Dermis blood vessel endothelial cell (primary cell): ENCODE results near the gene CAMK1D. TPM values are rescaled to one million over a fixed set of nuclear protein-coding genes. Genes with fewer than 3 reads are reported as not detected.
"Not testable (repeated sequence)": the region's sequence is repeated elsewhere in the genome, so short reads cannot be mapped to it uniquely, and the experiment has no call there.

ENCODE experiments used
- DNase-seq: peaks from one replicate; pipeline ENCODE4 v3.0.0; 2010
- total RNA-seq: library from RNA; depleted of rRNA; stranded (reverse); fragments of >200 nt; gene quantifications from 2 replicates; pipeline ENCODE4 v1.2.3, GENCODE V29; 2014

CAMK1D gene
- total RNA-seq = 0.85 and 3.2 TPM in 2 replicates

DNA sequence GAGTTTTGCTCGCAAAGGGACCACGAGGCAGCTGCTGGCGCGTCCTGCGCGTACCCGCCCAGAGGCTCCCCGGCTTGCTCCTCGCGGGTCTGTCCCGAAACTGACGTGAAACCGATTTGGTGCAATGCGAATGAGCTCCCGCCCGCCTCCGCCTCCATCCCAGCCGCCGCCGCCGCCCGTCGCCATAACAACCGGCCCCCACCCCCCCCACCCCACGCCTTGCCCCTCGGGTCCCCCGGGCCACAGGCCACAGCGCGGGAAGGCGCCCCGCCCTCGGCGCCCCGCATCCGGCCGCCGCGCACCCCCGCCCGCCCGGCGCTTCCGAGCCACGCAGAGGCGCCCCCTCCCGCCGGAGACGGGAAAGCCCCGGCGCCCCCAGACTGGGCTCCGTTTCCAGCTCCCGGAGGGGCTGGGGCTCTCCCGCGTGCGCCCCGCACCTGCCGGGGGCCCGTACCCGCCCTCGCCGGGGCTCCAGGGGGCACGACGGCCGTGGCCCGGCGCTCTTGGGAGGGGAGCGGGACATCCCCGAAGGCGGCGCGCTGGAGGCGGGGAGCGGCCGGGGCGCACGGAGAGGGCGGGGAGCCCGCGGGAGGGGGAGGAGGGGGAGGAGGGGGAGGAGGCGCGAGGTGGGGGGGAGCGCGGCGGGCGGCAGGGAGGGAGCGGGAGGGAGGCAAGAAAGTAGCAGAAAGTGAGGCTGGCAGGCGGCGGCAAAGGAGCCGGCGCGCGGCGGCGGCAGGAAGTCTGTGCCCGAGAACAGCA, at the start of gene CAMK1D:
TSS of gene CAMK1D (plus strand) at position 678 of the 759 bp plus-strand sequence.
- DNase-seq = peak; percentile 55

DNA sequence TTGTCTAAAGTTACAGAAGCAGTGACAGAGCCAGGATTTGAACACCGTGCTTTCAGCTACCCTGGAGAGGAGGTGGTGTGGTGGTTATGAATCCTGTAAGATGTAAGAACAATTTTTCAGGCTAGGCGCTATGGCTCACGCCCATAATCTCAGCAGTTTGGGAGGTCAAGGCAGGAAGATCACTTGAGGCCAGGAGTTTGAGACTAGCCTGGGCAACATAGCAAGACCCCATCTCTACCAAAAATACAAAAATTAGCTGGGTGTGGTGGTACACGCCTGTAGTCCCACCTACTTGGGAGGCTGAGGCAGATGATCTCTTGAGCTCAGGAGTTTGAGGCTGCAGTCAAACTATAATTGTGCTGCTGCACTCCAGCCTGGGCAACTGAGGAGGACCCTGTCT, 48.3 kb upstream of the CAMK1D start:
- DNase-seq = not testable (repeated sequence)

DNA sequence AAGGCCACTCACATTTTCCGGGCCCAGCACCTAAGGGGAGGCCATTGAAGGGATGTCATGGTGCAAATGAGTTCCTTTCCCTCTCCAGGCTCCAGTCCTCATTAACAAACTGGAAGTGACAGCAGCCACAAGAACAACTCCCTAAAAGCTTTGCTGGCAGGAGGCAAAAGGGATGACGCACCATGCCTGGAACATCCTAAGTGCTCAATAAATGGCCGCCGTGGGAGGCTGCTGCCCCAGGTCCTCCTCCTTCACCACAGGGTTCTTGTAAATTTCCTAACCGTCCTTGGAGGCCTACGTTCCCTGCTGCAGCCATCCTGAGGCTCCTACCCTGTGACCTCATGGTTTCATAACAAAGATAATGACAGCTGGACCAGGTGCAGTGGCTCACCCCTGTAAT, 41.3 kb upstream of the CAMK1D start:
- no peak for DNase-seq

DNA sequence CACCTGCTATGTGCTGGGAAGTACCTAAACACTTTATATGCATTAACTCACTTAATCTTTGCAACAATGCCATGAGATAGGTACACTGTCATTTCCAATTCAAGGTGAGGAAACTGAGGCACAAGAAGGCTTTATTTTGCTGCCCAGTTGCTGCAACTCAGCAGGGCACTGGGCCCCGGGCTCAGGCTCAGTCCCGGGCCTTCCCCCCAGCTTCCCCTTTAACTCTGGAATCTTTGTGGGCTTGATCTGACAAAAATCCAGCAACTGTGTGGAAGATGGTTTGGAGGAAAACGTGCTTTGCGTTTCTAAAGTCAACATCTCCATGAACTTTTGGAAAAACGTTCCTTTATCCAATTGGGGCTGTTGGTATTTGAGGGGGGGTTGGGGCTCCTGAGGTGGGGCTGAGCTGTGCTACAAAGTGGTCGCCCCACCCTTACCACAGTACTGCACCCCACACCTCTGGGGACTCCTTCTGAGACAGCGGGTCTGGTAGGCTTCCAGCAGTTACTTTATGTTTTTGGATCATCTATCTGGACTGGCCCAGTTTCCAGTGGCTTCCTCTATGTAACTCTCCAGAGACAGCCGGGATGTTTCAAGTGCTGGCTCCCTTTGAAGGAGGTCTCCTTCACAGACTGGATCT, 40.5 kb upstream of the CAMK1D start:
- no peak for DNase-seq

DNA sequence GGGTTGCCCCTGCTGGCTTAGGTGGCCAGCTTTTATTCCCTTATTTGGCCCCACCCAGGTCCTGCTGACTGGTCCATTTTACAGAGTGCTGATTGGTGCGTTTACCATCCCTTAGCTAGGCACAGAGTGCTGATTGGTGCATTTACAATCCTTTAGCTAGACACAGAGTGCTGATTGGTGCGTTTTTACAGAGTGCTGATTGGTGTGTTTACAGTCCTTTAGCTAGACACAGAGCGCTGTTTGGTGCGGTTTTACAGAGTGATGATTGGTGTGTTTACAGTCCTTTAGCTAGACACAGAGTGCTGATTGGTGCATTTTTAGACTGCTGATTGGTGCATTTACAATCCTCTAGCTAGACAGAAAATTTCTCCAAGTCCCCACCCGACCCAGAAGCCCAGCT, 39.6 kb upstream of the CAMK1D start:
- not testable (repeated sequence) for DNase-seq

DNA sequence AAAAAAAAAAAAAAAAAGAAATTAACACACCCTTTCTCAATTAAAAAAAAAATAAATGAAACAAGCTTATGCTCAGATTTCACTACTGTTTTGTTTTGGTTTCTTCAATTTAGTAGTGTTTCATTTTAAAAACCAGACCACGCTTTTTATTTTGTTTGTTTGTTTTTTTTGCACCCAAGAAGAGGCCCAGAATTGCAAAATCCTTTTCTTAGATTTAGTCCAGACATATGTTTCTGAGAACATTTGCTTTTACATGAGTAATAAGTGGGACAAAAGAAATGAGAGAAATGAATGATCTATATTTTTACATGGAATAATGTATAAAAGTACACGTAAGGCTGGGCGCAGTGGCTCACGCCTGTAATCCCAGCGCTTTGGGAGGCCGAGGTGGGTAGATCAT, 34.5 kb upstream of the CAMK1D start:
- DNase-seq = no peak

DNA sequence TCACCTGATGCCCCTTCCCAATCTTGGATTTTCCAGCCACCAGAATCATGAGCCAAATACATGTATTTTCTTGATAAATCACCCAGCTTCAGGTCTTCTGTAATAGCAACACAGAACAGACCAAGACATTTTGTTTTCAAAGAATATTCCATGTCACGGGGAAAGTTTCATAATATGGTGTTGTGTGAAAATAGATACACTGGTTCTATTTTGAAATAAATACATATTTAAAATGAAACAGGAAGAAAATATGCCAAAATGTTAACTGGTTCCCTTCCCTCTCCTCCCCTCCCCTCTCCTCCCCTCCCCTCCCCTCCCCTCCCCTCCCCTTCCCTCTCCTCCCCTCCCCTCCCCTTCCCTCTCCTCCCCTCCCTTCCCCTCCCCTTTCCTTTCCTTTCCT, 30.3 kb upstream of the CAMK1D start:
- no peak for DNase-seq

DNA sequence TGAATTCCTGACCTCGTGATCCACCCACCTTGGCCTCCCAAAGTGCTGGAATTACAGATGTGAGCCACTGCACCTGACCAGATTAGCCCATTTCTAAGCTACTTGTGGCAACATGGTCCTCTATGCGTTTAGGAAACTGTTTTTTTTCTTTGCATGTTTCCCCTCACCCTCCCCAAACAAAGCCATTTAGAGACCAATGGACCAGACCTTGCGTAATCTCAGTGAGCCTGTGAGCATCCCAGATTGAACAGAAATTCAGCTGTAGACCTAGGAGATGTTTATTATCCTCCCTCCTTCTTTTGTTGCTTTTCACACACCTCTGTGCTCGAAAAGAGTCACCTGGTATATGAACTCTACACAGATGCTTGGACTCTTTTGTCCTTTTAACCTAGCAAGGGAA, 28.5 kb upstream of the CAMK1D start:
- no peak for DNase-seq

DNA sequence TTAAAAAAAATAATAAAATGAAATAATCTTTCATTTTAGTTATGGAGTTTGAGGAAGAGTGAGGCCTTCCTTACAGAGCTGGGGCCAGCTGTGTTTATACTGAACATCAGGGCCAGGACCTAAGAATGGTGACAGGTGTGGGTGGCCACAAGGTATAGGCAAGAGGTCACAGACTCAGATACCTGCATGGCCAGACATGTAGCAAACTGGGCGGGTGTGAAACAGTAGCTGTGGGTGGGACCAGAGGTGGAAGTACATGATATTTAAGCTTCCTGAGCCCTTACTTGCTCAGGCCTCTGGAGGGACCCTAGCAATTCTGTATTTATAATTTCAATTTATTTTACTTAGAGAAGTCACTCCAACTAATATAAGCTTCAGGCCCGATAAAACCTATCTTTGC, 27.7 kb upstream of the CAMK1D start:
- no peak for DNase-seq

DNA sequence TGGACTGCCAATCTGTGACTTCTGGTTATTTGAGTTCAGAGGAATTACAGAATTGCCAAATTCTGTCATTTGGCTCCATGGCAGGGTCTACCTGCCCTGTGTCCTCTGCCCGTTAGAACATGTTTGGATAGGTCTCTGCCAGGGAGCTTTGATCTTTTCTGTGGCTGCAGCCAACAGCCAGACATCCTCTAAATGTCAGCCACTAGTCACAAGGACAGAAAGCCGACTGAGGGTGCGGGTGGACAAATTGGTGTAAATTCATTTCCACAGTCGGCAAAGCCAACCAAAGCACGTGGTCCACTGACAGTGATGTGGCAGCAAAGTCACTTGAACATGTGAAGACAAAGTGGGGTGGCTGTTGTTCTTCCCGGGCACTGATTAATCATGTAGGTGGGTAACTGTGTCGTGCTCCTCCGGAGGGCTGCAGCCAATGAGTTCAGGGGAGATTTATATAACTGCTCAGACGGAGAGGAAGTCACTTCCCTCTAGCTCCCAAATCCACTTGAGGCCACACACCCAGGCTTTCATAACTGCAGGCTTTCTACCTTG, 26.7 kb upstream of the CAMK1D start:
- DNase-seq = no peak

DNA sequence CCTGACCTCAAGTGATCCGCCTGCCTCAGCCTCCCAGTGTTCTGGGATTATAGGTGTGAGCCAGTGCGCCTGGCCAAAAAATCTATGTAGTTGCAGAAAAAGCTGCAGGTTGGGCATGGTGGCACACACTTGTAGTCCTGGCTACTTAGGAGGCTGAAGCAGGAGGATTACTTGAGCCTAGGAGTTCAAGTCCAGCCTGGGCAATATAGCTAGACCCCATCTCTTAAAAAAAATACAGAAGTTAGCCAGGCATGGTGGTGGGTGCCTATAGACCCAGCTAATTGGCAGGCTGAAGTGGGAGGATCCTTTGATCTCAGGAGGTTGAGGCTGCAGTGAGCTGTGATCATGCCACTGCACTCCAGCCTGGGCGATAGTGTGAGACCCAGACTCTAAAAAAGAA, 24.8 kb upstream of the CAMK1D start:
- DNase-seq = no peak

DNA sequence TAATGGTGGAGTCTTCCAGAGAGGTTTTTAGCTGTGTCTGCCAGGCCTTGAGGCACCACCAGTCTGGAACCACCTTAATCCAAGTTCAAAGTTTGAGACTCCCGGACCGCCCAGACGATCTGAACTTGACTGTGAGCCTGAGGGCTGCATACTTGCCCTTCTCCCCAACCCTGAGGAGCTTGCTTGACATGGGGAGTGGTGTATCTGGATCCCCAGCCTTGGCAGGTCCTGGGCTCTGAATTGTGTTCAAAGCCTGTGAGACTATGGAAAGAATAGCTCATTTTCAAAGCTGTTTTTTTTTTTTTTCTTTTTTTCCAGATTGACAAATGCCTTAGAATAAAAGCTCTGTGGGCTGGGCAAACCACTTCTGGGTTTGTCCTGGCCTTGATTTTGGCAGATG, 22.3 kb upstream of the CAMK1D start:
- no peak for DNase-seq

DNA sequence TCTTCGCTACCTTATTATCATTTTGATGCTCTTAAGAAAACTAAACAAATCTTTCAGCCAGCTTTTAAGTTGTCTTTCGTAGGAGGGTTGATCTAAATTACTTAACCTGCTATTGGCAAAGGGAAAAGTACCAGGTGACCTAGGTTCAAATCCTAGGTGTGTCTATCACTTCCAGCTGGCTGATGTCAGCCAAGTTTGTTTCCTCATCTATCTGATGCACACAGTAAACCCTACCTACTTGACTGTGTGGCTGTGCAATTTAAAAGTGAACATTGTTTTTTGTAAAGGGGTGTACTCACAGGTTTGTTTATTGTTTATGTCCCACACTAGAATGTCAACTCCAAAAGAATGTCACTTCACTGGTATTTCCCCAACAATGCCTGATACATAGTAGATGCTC, 21.9 kb upstream of the CAMK1D start:
- no peak for DNase-seq

DNA sequence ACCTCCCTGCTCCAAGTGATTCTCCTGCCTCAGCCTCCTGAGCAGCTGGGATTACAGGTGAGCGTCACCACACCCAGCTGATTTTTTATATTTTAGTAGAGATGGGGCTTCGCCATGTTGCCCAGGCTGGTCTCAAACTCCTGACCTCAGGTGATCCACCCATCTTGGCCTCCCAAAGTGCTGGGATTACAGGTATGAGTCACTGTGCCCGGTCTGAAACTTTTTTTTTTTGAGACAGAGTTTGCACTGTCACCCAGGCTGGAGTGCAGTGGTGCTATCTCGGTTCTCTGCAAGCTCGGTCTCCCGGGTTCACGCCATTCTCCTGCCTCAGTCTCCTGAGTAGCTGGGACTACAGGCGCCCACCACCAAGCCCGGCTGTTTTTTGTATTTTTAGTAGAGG, 21.0 kb upstream of the CAMK1D start:
- DNase-seq = not testable (repeated sequence)

DNA sequence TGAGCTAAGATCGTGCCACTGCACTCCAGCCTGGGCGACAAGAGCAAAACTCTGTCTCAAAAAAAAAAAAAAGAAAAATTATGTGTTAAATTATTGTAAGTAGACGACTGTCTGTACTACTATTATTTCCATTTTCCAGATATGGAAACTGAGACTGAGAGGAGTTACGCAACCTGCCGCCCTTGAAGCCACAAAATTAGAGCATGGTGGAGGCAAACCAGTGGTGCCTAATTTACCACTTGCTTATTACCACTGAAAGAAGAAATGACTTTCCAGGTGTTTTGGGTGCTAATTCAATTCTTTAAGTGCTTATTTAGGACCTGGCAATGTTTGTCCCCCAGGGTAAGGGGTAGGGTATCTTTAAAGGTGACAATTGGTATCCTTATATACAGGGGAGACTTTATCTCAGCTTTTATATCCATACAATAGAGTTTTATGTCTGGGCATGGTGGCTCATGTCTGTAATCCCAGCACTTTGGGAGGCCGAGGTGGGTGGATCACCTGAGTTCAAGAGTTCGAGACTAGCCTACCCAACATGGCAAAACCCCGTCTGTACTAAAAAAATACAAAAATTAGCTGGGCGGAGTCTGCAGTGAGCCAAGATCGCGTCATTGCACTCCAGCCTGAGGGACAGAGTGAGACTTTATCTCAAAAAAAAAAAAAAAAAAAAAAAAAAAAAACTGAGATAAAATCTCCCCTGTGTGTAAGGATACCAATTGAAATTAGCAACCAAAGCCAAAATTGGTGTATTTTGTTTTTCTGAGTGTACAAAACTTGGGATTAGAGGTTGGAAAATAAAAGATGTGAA, 16.6 kb upstream of the CAMK1D start:
- no peak for DNase-seq

DNA sequence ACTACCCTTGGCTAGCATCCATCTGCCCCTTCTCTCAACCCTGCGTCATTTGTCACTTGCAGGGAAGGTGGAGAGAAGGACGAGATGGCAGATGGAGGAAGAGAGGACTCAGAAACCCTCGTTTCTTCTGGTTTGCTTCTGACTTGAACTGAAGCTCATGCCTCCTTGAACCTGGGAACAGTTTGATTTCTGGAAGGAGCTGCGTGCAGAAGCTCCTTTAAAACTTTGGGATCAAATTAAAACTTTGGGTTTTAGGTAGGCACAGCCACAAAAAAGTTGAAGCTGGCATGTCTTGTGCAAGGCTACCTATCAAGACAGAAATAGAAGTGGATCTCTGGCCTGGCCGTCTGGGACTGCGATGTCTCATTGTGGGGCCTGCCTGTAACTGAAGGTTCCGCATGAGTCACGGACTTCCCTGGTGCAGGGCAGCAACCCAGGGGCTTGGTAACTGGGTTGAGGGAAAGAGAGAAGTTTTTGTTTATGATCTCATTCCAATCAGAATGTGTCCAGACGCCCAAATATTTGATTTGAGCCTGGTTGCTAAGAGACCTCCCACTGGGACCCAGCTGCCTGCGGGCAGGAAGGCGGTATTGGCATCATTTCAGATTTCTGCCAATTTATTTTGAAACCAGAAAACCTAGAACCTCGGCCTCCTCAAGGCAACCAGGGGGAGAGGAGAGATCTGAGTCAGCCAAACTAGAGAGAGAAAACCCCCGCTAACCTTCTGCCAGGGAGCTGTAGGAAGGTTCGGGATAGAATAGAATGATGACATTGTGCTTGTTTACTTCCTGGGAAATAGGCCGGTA, 15.8 kb upstream of the CAMK1D start:
- DNase-seq = peak; percentile 51

DNA sequence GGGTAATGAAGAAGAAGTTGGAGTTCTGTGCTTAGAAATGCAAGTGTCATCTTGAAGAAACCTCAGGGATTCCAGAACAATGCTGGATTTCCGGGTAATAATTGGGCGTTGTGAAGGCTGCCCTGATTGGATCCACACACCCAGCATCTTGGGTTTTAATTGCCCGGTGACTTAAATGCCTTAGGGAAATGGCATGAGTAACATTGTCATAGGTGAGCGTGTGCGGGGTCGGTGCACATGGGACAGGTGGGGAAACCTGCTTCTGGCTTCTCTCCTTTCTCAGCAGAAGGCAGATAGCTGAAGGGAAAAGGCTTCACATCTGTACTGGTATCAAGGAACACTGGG, 15.2 kb upstream of the CAMK1D start:
- no peak for DNase-seq

DNA sequence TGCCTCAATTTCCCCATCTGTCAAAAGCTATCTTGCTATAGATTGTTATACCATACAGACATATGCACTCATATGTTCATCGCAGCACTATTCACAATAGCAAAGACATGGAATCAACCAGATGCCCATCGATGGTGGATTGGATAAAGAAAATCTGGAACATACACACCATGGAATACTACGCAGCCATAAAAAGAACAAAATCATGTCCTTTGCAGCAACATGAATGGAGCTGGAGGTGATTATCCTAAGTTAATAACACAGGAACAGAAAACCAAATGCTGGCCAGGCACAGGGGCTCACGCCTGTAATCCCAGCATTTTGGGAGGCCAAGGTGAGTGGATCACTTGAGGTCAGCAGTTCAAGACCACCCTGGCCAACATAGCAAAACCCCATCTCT, 14.2 kb upstream of the CAMK1D start:
- not testable (repeated sequence) for DNase-seq

DNA sequence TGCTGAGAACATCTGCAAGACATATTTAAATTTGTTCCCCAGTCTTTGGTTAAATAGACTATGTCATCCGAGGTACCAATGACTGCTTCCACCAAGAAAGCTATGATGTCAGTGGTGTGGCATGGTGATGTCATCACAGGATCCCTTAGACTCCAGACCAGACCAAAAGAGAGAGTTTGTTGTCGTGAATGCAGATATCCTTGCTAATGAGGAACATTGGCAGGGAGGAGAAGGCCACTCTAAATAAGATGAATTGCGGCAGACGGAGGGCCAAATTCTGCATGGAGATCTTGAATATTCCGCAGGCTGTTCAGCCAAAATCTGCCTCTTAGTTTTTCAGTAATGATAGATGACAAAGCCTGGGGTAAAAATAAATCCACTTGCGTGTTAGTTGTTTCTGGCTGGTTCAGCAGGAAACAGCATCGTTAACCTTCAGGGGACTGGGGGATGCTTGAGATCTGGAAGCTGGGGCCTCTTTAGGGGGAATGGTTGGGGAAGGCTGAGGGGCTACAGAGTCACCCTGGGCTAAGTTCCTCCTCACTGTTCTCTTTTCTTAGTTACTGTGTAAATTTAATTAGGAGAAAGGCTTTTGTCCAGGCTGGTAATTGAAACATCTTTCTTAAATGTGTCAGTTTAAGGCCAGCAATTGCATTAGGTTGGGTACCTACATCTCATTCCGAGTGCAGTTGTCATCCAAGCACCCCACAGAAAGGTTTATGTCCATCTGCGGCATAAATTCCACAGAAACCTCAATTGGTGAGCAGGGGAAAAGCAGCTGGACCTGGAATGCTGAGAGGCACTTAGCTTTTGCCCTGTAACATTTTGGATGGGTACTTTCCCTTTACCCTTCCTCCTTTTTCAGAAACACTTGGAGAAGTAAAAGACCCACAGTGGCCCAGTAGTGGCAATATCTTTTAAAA, 11.6 kb upstream of the CAMK1D start:
- DNase-seq = no peak

DNA sequence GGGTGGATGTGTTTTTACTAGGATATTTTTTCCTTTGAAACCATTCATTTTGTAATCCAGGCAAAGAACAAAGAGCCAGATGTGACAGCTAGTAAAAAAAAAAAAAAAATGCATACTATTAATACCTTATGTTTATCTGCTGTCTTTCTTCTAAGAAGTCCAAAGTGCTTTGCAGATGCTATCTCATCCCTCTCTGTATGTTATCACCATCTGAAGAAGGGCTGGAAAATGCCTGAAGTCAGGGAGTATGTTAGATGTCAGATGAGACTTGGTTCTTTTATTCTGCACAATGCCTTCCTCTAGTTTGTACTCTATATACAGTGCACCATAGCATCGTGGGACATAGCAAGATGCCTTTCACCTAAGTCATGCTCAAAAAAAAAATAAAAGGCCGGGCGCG, 10.4 kb upstream of the CAMK1D start:
- DNase-seq = no peak

DNA sequence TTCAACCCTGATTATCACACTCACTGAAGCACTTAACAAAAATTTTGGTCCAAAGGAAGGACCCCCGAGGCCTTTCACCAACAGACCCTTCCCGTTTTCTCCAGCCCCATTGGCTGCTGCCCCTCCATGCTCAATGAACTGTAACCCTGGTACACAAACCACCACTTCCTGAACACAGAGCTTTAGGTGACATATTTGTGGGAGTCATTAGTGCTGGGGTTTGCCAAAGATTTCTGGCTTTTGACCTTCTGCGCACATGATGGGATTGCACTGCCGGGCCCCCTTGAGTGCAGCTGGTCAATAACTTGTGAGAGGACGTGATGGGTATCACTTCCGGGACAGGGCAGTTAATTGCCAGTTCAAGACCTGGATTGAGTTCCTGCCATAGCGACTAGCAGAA, 9.0 kb upstream of the CAMK1D start:
- DNase-seq = no peak

DNA sequence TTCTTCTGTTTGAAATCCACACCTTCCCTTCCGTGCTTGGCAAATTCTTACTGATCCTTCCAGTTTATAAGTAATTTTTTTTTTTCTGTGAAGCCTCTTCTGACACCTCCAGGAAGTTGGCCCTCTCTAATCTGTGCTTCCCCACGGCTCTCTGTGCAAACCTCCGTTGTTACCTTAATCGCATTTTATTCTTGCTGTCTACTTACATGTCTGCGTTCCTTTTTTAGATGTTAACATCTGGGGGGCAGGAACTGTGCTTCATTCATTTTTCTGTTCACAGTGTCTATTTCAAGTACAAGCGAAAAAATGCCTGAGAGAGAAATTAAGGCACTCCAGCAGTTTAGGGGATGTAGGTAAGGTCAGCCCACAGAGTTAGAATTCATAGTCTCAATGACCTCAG, 8.4 kb upstream of the CAMK1D start:
- no peak for DNase-seq
